ENCODE results near the gene SV2B. TPM values are rescaled to one million over a fixed set of nuclear protein-coding genes. Genes with fewer than 3 reads are reported as not detected.

The SV2B gene
- polyA plus RNA-seq, 2 of the 4 experiments (the other 2 are of a cell fraction) = 0.05 TPM; not detected in 1

GRCh38 chr15:91100814-91101607 is 954 bp downstream of the SV2B start:
- Histone ChIP-seq H3K4me2 (peak overlapping the region; percentile 96), H3K4me3 (peak overlapping the region; percentile 45), H3K4me1 (peaks cover 13% of the 10 kb centered on the region; the same call in 2 of the 3 replicates), H3K27ac (no peak overlapping the region), H3K9me3 (peaks cover 3% of the 10 kb centered on the region; the same call in 1 of the 3 replicates)
- FAIRE-seq (no peak), ATAC-seq (peak; percentile 16 to 23; a peak in 4 of 6 replicates), DNase-seq (ENCODE audit: low read depth in 1 of 2, low spot score in 1 of 2) (no peak)
- ChIA-PET CTCF (interaction anchor here (1.2 to 1.6 kb wide), 2 partner anchors 18 to 24 kb away, joined by 3 to 4 read pairs; no protein-coding TSS in a partner anchor), POLR2A (no interaction called here)
- no peak for TF ChIP-seq HEYL (CRISPR knock-in tag; IDR thresholded peaks at IDR 0.05)
- peak; percentile 50 for TF ChIP-seq MAFK (IDR thresholded peaks at IDR 0.05; ENCODE audit: partially characterized antibody)
- 9% methylated on average over 18 of the region's 18 CpGs for WGBS (ENCODE audit: missing lambda C conversion rate)

GRCh38 chr15:91101608-91101920 is 1.5 kb downstream of the SV2B start:
- ATAC-seq = no peak
- WGBS (ENCODE audit: missing lambda C conversion rate) = 33% methylated on average over 5 of the region's 5 CpGs
- Histone ChIP-seq H3K9me3 (peaks cover 3% of the 10 kb centered on the region; the same call in 1 of the 3 replicates), H3K27ac (no peak overlapping the region), H3K4me2 (no peak overlapping the region), H3K4me3 (no peak overlapping the region), H3K4me1 (peaks cover 13% of the 10 kb centered on the region; the same call in 2 of the 3 replicates)
- CTCF ChIA-PET = interaction anchor here (1.5 to 1.6 kb wide), 2 partner anchors 24 to 45 kb away, joined by 4 to 8 read pairs; no protein-coding TSS in a partner anchor
- FAIRE-seq = no peak
- POLR2A ChIA-PET = no interaction called here
- TF ChIP-seq RNF2 (IDR thresholded peaks at IDR 0.05; ENCODE audit: borderline replicate concordance, low read depth) = no peak
- TF ChIP-seq POLR2AphosphoS2 (conservative IDR thresholded peaks at IDR 0.05; ENCODE audit: low read length) = no peak
- no peak for TF ChIP-seq ZFP36 (IDR thresholded peaks at IDR 0.05; ENCODE audit: borderline replicate concordance, partially characterized antibody)
- TF ChIP-seq PHF8 (IDR thresholded peaks at IDR 0.05; ENCODE audit: borderline replicate concordance, low read depth) = no peak
- TF ChIP-seq E2F6 (IDR thresholded peaks at IDR 0.05; ENCODE audit: borderline replicate concordance, low read depth) = no peak
- TF ChIP-seq RARB (CRISPR knock-in tag; IDR thresholded peaks at IDR 0.05) = no peak
- no peak for TF ChIP-seq MAFK (IDR thresholded peaks at IDR 0.05; ENCODE audit: partially characterized antibody)
- TF ChIP-seq SMC3 (IDR thresholded peaks at IDR 0.05) = no peak
- TF ChIP-seq ZSCAN20 (CRISPR knock-in tag; IDR thresholded peaks at IDR 0.05) = no peak
- no peak for TF ChIP-seq CBX2 (IDR thresholded peaks at IDR 0.05; ENCODE audit: borderline replicate concordance, low read depth)
- no peak for TF ChIP-seq KDM1A (IDR thresholded peaks at IDR 0.05; ENCODE audit: low read depth)
- TF ChIP-seq REST (IDR thresholded peaks at IDR 0.05) = no peak
- no peak for TF ChIP-seq NFE2L2 (conservative IDR thresholded peaks at IDR 0.05; ENCODE audit: low read length)
- TF ChIP-seq EHF (CRISPR knock-in tag; IDR thresholded peaks at IDR 0.05) = no peak
- no peak for TF ChIP-seq BCL3 (IDR thresholded peaks at IDR 0.05)
- TF ChIP-seq JUN (IDR thresholded peaks at IDR 0.05) = no peak
- no peak for DNase-seq (ENCODE audit: low read depth in 1 of 2, low spot score in 1 of 2)
